ENCODE data around the gene BST2.

The BST2 gene

GRCh38 chr19:17445526-17446165, 40.2 kb upstream of the BST2 start:
- no peak overlapping the region for H3K4me3 ChIP-seq (ENCODE audit: low read depth, low read length)
- no peak for DNase-seq (ENCODE audit: low read depth, low spot score)
- in situ Hi-C loops (cut with HindIII; ENCODE audit: low sequenced_read_pairs), result no loop called here
- TF ChIP-seq, protein P1, sequence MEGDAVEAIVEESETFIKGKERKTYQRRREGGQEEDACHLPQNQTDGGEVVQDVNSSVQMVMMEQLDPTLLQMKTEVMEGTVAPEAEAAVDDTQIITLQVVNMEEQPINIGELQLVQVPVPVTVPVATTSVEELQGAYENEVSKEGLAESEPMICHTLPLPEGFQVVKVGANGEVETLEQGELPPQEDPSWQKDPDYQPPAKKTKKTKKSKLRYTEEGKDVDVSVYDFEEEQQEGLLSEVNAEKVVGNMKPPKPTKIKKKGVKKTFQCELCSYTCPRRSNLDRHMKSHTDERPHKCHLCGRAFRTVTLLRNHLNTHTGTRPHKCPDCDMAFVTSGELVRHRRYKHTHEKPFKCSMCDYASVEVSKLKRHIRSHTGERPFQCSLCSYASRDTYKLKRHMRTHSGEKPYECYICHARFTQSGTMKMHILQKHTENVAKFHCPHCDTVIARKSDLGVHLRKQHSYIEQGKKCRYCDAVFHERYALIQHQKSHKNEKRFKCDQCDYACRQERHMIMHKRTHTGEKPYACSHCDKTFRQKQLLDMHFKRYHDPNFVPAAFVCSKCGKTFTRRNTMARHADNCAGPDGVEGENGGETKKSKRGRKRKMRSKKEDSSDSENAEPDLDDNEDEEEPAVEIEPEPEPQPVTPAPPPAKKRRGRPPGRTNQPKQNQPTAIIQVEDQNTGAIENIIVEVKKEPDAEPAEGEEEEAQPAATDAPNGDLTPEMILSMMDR (IDR thresholded peaks at IDR 0.05; ENCODE audit: low read depth, low read length), result no peak

DNA sequence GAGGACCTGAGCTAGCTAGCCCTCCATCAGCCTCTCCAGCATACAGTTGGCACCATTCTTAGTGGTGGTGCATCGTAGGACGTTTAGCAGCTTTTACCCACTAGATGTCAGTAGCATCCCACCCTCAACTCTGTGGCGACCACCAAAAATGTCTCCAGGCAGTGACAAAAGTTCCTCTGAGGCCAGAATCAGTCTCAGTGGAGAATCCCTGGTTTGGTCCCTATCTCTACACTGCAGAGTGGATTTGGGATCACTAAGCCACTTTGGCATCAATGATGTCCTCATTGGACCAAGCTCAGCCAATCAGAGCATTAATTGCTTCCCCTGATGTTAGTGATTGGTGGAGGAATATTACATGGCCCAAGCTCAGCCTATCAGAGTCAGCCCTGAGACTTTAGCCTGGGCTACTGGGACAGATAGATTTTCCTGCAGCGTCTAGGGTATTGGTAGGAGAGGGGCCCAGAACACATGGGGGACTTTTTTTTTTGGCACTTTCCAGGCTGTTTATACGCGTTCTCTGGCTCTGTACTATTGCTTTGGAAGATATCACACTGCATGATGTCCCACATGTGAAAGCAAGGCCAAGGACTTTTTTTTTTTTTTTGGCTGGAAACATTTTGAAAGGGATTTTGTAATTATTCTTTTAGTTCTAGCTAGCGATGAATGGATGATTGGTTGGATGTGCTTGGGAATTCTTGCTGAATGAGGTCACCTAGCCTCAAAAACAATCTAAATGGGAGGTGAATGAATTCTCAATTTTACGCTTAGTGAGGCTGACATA, 36.0 kb upstream of the BST2 start:
- TF ChIP-seq, protein P1 (IDR thresholded peaks at IDR 0.05; ENCODE audit: low read depth, low read length), result peak; percentile 48
- in situ Hi-C loops (cut with HindIII; ENCODE audit: low sequenced_read_pairs), result no loop called here
- no peak overlapping the region for H3K4me3 ChIP-seq (ENCODE audit: low read depth, low read length)
- DNase-seq (ENCODE audit: low read depth, low spot score), result peak; percentile 57

GRCh38 chr19:17436874-17437267, 31.4 kb upstream of the BST2 start:
- DNase-seq (ENCODE audit: low read depth, low spot score), result no peak
- in situ Hi-C loops (cut with HindIII; ENCODE audit: low sequenced_read_pairs), result no loop called here
- H3K4me3 ChIP-seq (ENCODE audit: low read depth, low read length), result no peak overlapping the region
- TF ChIP-seq, protein P1 (IDR thresholded peaks at IDR 0.05; ENCODE audit: low read depth, low read length), result no peak

- in situ Hi-C loops (cut with HindIII; ENCODE audit: low sequenced_read_pairs), result no loop called here
- H3K4me3 ChIP-seq (ENCODE audit: low read depth, low read length), result no peak overlapping the region
- TF ChIP-seq, protein P1 (IDR thresholded peaks at IDR 0.05; ENCODE audit: low read depth, low read length), result no peak
Observed at GRCh38 chr19:17436094-17436873, 30.9 kb upstream of the BST2 start.

DNA sequence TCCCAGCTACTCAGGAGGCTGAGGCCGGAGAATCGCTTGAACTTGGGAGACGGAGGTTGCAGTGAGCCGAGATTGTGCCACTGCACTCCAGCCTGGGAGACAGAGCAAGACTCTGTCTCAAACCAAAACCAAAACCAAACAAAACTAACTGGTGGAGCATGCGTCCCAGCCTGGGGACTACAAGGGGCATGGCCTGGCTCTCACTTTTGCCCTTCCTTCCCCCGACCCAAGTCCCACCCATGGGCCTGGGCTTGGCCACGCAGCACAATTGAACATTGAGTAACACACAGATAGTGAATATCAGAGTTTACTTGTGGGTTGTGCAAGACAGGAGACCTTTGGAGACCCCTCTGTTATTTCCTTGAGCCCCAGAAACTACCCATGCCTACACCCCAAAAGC, 29.8 kb upstream of the BST2 start:
- TF ChIP-seq, protein P1 (IDR thresholded peaks at IDR 0.05; ENCODE audit: low read depth, low read length), result no peak
- DNase-seq (ENCODE audit: low read depth, low spot score), result no peak
- in situ Hi-C loops (cut with HindIII; ENCODE audit: low sequenced_read_pairs), result no loop called here
- no peak overlapping the region for H3K4me3 ChIP-seq (ENCODE audit: low read depth, low read length)

More at GRCh38 chr19:17436094-17436873, 30.9 kb upstream of the BST2 start:
- DNase-seq (ENCODE audit: low read depth, low spot score), result no peak

DNA sequence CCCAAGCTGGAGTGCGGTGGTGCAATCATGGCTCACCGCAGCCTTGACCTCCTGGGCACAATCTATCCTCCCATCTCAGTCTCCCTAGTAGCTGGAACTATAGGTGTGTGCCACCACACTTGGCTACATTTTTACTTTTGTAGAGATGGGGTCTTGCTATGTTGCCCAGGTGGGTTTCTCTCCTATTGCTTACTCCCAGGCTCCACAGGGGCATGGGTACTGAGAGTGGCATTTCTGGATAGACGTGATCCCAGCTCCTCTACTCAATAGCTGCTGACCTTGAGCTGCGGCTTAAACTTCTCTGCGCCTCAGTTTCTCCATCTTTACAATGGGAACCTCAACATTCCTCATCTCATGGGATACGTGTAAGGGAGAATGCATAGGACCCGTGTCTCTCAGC, 26.0 kb upstream of the BST2 start:
- TF ChIP-seq, protein P1 (IDR thresholded peaks at IDR 0.05; ENCODE audit: low read depth, low read length), result no peak
- no peak for DNase-seq (ENCODE audit: low read depth, low spot score)
- in situ Hi-C loops (cut with HindIII; ENCODE audit: low sequenced_read_pairs), result no loop called here
- no peak overlapping the region for H3K4me3 ChIP-seq (ENCODE audit: low read depth, low read length)

All from astrocyte of the spinal cord (primary cell).